Left colon (tissue), 2 donors: Measurements from ENCODE around the gene UTP4. TPM values are rescaled to one million over a fixed set of nuclear protein-coding genes. Genes with fewer than 3 reads are reported as not detected.

ENCODE experiments used
- ATAC-seq: fragments of 200-7000 bp; cut with Tn5 transposase; one replicate; pipeline ENCODE4 v1.9.1; 2020; ENCODE audit warnings: mild to moderate bottlenecking, moderate library complexity
- DNase-seq, 2 donors: peaks; one replicate each; pipeline ENCODE4 v3.0.0-alpha.2; 2020
- intact Hi-C, 2 donors: fragments of 100-400 bp; cut with DNase I in 1 of 2; cut with micrococcal nuclease in 1 of 2; formaldehyde crosslinking; loops; one replicate each; pipeline versions ENCODE4 v1.11.2 to v1.14.0; 2022; cut with DNase I, micrococcal nuclease
- long read RNA-seq: library from polyadenylated mRNA; unstranded; transcript quantifications from one replicate; pipeline ENCODE4 v2.0.0, GENCODE V29; 2021
- total RNA-seq, 2 donors: library from RNA; stranded (reverse); fragmentation: NEBNext Ultra II Directional; extraction: Animal tissue kit (Norgen Biotek cat#: 25700); gene quantifications; one replicate each; pipeline ENCODE4 v1.2.1, GENCODE V29; 2021
- donor health status: DM: no; HTN: no; CAD: no.
- donor health status: DM: yes; HTN: yes; CAD: no.

The UTP4 gene
- total RNA-seq: 10 to 100 TPM; 20.8 to 22.9 TPM
- long read RNA-seq, transcript UTP4-203 (17 exons, 2,186 nt): minor isoform, 9 of 56 reads
- long read RNA-seq, transcript UTP4-201 (17 exons, 2,322 nt): major isoform, 38 of 56 reads
- long read RNA-seq, partial matches to known transcripts: 3 of 56 reads
- long read RNA-seq, other reads (novel, unspliced or antisense): 6 of 56 reads

DNA sequence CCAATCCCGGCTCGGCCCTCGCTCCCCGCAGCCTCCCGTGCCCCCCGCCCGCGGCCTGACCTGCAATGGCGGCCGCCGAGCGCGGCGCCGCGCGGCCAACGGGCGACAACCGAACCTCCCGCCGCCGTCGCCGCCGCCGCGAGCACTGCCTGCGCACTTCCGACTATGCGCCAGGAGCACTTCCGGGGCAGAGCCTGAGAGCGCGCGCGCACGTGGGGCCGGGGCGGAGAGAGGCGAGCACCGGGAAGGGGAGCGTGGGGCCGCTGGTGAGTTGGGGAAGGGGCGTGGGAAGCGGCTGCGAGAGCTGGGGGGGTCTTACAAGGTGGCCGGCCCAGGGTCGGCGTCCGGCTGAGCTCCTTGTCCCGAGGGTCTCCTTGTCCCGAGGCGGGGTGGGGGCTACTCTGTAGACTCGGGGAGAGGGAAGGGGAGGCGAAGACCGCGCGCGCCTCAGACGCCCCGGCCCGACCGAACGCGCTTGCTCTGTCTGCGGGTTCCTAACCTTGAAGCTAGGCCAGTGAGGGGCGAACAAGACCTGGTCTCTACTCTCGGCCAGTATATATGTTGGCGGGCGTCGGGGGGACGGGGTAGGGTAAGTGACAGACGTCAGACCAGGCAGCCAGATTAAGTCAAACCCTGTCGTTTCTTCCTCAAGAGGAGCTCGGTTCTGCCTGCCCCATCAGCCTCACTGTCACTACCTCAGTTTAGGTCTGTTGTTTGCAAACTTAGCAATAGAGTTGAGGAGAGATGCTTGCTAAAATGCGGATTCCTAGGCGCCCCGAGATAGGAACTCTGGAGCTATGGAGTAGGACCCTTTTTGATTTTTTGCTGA, at the start of gene UTP4, which contains the start of gene CHTF8:
Gene UTP4 (plus strand): TSS at position 226 of the 829 bp plus-strand sequence. CDS start 811 bp downstream, outside the sequence.
Gene CHTF8 (minus strand): TSS at position 165 of the 829 bp plus-strand sequence. CDS start 11,130 bp downstream, outside the sequence.
- ATAC-seq (peak; percentile 91), DNase-seq (peak; percentile 84 to 91)
- intact Hi-C loops: no loop called here

DNA sequence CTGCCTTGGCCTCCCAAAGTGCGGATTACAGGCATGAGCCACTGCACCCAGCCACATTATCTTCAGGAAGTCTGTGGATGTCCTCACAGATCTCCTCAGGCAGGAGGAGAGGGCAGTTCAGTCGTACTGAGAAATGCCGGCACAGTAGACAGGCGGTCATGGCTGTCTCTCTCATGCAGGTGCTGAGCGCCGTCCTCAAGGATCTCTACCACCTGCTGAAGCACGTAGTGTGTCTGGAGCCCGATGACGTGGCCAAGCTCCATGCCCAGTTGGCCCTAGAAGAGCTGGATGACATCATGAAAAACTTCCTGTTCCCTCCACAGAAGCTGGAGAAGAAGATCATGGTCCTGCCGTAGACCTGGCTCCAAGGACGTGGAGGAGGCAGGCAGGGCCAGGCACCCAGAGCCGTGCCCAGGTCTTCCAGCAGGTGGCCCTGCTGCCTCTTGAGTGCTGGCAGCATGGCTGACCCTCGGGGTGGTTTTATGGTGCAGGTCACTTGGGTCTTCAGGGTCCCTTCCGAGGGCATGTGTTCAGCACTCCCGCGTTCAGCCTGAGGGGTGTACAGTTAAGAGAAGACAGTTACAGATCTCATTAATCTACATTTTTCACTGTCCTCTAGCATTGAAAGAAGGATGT, 49.0 kb upstream of the UTP4 start:
- no peak for DNase-seq
- ATAC-seq: no peak
- intact Hi-C loops: no loop called here

DNA sequence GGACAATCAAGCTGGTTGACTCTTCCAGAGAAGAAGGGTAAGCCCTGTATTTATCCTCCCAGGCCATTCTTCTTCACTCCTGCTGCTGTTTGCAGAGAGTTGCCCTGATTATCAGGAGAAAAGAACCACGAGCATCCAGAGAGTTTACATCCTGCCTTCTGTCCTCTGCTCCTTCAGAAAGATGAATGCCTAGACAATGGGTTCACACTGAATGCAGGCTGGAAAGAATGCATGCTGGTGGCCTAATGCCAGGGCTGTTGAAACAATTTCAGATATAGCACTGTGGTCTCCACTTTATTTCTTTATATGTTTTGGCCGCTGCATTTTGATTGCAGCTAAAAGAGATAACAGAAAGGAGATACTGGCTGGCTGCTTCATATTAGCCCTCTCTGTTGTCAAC, 48.2 kb upstream of the UTP4 start:
- ATAC-seq (no peak), DNase-seq (no peak)
- intact Hi-C loops: no loop called here

DNA sequence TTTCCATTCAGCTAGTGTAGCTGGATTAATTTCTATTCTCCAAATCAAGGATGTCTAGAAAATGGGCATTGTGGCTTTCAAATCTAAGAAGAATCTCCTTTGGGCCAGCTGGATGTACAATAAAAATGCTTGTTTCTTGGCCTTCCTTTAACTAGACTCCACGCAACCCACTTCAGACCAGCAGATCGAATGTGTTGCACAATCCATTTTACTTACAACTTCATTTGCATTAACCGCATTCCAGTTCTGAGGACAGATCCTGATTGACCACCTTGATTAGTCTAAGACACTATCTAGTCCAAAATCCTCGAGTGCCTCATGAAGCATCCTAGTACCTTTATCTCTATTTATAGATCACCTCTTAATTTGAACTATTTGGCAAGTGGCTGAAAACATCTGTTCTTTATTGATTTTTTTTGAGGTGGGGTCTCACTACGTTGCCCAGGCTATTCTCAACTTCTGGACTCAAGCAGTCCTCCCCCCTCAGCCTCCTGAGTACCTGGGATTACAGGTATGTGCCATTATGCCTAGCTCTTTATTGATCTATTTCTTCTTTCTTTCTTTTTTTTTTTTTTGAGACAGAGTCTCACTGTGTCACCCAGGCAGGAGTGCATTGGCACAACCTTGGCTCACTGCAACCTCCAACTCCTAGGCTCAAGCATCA, 47.3 kb upstream of the UTP4 start:
- DNase-seq: no peak
- no peak for ATAC-seq
- intact Hi-C loops: no loop called here

GRCh38 chr16:69087161-69087581, 45.3 kb upstream of the UTP4 start:
- ATAC-seq (no peak), DNase-seq (no peak)
- intact Hi-C loops: no loop called here

GRCh38 chr16:69088684-69089083, 43.8 kb upstream of the UTP4 start:
- DNase-seq (no peak), ATAC-seq (no peak)
- intact Hi-C loops: no loop called here

GRCh38 chr16:69089091-69089910, 43.1 kb upstream of the UTP4 start:
- intact Hi-C loops: no loop called here
- DNase-seq (no peak), ATAC-seq (no peak)

GRCh38 chr16:69093974-69094373, 38.5 kb upstream of the UTP4 start:
- DNase-seq (no peak), ATAC-seq (peak; percentile 52)
- intact Hi-C loops: no loop called here

GRCh38 chr16:69094501-69094900, 37.9 kb upstream of the UTP4 start:
- intact Hi-C loops: no loop called here
- no peak for DNase-seq
- ATAC-seq: no peak

GRCh38 chr16:69095193-69095592, 37.3 kb upstream of the UTP4 start:
- ATAC-seq (no peak), DNase-seq (no peak)
- intact Hi-C loops: no loop called here

GRCh38 chr16:69100071-69100691, 32.3 kb upstream of the UTP4 start:
- ATAC-seq (no peak), DNase-seq (no peak)
- intact Hi-C loops: no loop called here

- intact Hi-C loops: no loop called here
- ATAC-seq (peak; percentile 82), DNase-seq (peak; percentile 53 to 75)
Measured at GRCh38 chr16:69105501-69106361, 26.7 kb upstream of the UTP4 start, which contains the start of gene HAS3. TSS of gene HAS3 (plus strand) at chr16:69105653. CDS start at chr16:69109396, 3,743 bp downstream.

GRCh38 chr16:69106491-69107315, 25.7 kb upstream of the UTP4 start:
- intact Hi-C loops: no loop called here
- DNase-seq: peak in 1 of 2 donors; percentile 26
- ATAC-seq: peak; percentile 22

GRCh38 chr16:69107316-69107962, 25.0 kb upstream of the UTP4 start:
- ATAC-seq (peak; percentile 68), DNase-seq (peak; percentile 67 to 76)
- intact Hi-C loops: no loop called here

GRCh38 chr16:69108064-69108904, 24.2 kb upstream of the UTP4 start:
- ATAC-seq: no peak
- intact Hi-C loops: no loop called here
- DNase-seq: no peak
